Measurements from ENCODE around the gene SCG5. TPM values are rescaled to one million over a fixed set of nuclear protein-coding genes. Genes with fewer than 3 reads are reported as not detected.

The SCG5 gene
- total RNA-seq, 1 donor from 2014 or later: 53.7 TPM

DNA sequence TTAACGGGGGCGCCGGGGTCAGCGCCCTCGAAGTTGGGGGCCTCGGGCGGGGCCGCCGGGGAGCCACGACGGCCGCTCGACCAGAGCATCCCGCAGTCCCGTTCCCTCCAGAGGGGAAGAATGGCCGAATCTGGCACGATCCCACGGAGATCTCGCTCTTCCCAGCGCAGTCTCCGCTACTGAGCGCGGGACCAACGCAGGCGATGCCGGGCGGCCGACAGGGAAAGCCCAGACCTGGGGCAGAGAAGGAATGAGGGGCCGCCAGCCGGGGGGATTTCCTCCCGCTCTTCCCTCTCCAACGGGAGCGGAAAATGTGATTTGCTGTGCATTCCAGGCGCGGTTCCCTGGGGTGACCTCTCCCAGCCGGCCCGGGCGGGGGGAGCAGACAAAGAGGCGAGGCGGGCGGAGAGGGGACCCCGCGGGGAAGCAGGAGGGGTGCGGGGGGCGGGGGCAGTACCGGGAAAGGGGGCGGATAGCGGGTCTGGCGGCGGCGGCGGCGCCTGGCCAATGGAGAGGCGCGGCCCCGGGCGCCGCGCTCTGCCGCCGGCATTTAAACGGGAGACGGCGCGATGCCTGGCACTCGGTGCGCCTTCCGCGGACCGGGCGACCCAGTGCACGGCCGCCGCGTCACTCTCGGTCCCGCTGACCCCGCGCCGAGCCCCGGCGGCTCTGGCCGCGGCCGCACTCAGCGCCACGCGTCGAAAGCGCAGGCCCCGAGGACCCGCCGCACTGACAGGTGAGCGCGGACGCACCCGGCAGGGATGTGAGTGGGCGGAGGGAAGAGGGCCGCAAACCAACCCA, 76.1 kb downstream of the SCG5 start, which contains the start of gene GREM1:
GREM1 (plus strand) TSS at position 579 of the 801 bp plus-strand sequence. CDS start 12,687 bp downstream, outside the sequence.
- Mint-ChIP-seq H3K27ac (no peak within 1 kb of the TSS), H3K36me3 (no peaks in the 10 kb centered on the region), H3K4me3 (peak within 1 kb of the TSS; percentile 67), H3K27me3 (ENCODE audit: low read depth) (peaks cover 95% of the 10 kb centered on the region), H3K9me3 (no peaks in the 10 kb centered on the region), H3K4me1 (peaks cover 25% of the 10 kb centered on the region)
- TF ChIP-seq, protein P1, sequence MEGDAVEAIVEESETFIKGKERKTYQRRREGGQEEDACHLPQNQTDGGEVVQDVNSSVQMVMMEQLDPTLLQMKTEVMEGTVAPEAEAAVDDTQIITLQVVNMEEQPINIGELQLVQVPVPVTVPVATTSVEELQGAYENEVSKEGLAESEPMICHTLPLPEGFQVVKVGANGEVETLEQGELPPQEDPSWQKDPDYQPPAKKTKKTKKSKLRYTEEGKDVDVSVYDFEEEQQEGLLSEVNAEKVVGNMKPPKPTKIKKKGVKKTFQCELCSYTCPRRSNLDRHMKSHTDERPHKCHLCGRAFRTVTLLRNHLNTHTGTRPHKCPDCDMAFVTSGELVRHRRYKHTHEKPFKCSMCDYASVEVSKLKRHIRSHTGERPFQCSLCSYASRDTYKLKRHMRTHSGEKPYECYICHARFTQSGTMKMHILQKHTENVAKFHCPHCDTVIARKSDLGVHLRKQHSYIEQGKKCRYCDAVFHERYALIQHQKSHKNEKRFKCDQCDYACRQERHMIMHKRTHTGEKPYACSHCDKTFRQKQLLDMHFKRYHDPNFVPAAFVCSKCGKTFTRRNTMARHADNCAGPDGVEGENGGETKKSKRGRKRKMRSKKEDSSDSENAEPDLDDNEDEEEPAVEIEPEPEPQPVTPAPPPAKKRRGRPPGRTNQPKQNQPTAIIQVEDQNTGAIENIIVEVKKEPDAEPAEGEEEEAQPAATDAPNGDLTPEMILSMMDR (IDR thresholded peaks at IDR 0.05; ENCODE audit: unreplicated experiment): no peak
- peak; percentile 30 to 49 for DNase-seq (ENCODE audit: low spot score in 2 of 2, unreplicated experiment in 2 of 2)

DNA sequence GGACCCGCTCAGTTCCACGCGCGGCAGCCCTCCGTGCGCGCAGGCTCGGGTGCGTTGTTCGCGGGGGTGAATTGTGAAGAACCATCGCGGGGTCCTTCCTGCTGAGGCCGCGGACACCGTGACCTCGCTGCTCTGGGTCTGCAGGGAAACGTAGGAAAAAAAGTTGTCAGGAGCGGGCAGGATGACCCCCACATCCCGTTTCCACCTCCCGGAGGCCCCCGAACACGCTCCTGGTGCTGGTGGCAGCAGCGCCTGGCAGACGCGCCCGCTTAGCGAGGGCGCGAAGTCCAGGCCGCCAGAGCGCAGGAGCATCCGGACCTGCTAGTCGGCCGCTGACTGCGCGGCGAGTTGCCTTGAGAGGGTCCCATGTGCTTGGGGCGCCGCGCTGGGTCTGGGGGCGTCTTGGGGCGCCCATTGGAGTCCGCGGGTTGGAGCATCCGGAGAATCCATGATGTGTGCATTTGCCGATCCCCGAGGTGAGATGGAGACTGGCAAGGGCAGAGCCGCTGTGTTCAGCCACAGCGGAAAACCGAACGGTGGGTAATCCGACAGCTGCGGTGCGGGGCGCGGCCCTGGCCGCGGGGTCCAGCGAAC, 76.8 kb downstream of the SCG5 start:
- Mint-ChIP-seq H3K4me1 (peaks cover 25% of the 10 kb centered on the region), H3K36me3 (no peaks in the 10 kb centered on the region), H3K27me3 (ENCODE audit: low read depth) (peaks cover 95% of the 10 kb centered on the region), H3K27ac (no peak overlapping the region), H3K4me3 (peak overlapping the region; percentile 63), H3K9me3 (no peaks in the 10 kb centered on the region)
- DNase-seq (ENCODE audit: low spot score in 2 of 2, unreplicated experiment in 2 of 2): peak in 1 of 2 experiments; percentile 44
- TF ChIP-seq, protein P1 (IDR thresholded peaks at IDR 0.05; ENCODE audit: unreplicated experiment): no peak

DNA sequence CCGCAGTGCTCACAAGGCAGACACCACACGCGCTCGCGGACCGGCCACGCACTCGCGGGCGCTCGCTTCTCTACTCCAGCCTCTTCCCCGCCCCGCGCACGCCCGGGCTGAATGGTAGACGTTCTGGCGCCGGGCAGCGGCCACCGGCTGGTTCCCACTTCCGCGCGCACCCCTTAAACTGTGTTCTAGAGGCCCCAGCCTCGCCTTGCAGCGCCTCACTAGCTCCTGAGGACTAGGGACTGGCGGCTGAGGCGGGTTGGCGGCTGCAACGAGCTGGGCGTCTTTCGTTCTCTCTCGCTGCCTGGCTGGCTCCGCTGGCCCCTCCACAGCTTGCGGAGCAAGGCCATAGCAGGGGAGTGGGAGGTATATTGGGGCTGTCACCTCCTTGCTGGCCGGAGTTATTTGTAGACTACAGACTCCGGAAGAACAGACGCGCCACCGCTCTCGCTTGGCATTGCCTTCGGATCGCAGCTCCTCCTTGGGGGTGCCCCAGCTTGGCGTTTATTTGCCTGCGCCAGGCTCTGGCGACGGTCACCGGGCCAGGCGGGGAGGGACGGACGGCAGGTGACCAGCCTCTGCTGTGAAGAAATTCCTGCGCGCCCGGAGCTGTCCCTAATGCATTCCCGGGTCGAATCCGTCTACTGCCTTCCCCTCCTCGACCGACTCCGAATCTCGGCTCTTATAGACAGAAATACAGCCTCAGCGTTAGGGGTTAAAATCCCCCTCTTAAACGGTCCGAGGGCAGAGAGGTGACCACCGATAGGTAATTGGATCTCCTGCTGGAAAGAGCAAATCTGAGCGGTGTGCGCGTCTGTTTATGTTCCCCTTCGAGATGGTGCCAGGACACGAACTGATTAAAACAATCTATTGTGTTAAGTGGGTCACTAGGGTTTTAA, 77.6 kb downstream of the SCG5 start:
- no peaks in the 10 kb centered on the region for H3K36me3 Mint-ChIP-seq
- peak overlapping the region; percentile 63 for H3K4me3 Mint-ChIP-seq
- H3K9me3 Mint-ChIP-seq: no peaks in the 10 kb centered on the region
- DNase-seq (ENCODE audit: low spot score in 2 of 2, unreplicated experiment in 2 of 2): peak in 1 of 2 experiments; percentile 52
- peaks cover 93% of the 10 kb centered on the region for H3K27me3 Mint-ChIP-seq (ENCODE audit: low read depth)
- TF ChIP-seq, protein P1 (IDR thresholded peaks at IDR 0.05; ENCODE audit: unreplicated experiment): no peak
- H3K4me1 Mint-ChIP-seq: peaks cover 25% of the 10 kb centered on the region
- H3K27ac Mint-ChIP-seq: no peak overlapping the region

DNA sequence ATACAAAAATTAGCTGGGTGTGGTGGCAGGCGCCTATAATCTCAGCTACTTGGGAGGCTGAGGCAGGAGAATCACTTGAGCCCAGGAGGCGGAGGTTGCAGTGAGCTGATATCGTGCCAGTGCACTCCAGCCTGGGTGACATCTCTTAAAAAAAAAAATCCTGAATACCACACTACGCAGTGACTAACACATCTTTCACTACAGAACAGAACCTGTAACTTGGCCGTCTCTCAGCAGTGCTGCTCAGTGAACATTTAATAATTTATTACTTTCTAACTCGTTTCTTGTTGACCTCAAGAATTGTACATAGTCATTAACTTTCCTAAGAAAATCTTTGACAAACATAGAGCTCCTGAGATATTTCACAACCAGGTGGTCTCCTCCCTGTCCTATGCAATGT, 80.1 kb downstream of the SCG5 start:
- Mint-ChIP-seq H3K4me3 (no peak overlapping the region), H3K9me3 (peaks cover 8% of the 10 kb centered on the region), H3K27me3 (ENCODE audit: low read depth) (peaks cover 92% of the 10 kb centered on the region), H3K27ac (no peak overlapping the region), H3K36me3 (no peaks in the 10 kb centered on the region), H3K4me1 (peaks cover 25% of the 10 kb centered on the region)
- no peak for DNase-seq (ENCODE audit: low spot score in 2 of 2, unreplicated experiment in 2 of 2)
- TF ChIP-seq, protein P1 (IDR thresholded peaks at IDR 0.05; ENCODE audit: unreplicated experiment): no peak

DNA sequence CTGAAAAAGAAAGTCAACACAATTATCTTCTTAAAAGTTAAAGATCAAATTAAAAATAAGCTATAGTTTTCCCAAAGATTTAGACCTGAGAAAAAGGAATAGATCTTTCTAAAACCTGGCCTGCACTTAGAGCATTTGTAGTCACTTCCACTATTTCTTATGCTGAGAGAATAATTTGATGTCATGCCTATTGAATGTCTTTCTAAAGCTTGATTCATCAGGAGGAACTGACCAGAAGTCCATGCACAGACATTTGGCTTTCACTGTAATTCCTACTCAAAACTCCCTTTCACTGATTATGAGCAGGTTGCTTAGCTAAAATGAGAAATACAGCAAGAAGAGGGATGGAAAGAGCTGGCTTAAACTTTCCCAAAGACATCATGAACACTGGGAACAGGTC, 80.6 kb downstream of the SCG5 start:
- peaks cover 92% of the 10 kb centered on the region for H3K27me3 Mint-ChIP-seq (ENCODE audit: low read depth)

More for the DNA sequence above, 80.6 kb downstream of the SCG5 start:
- H3K36me3 Mint-ChIP-seq: no peaks in the 10 kb centered on the region
- no peak for DNase-seq (ENCODE audit: low spot score in 2 of 2, unreplicated experiment in 2 of 2)
- H3K4me1 Mint-ChIP-seq: peaks cover 25% of the 10 kb centered on the region
- H3K27ac Mint-ChIP-seq: no peak overlapping the region
- TF ChIP-seq, protein P1 (IDR thresholded peaks at IDR 0.05; ENCODE audit: unreplicated experiment): no peak
- H3K9me3 Mint-ChIP-seq: peaks cover 10% of the 10 kb centered on the region
- H3K4me3 Mint-ChIP-seq: no peak overlapping the region

All from mesothelial cell of epicardium (in vitro differentiated cells).